ENCODE results near the gene PPP2R5C.

DNA sequence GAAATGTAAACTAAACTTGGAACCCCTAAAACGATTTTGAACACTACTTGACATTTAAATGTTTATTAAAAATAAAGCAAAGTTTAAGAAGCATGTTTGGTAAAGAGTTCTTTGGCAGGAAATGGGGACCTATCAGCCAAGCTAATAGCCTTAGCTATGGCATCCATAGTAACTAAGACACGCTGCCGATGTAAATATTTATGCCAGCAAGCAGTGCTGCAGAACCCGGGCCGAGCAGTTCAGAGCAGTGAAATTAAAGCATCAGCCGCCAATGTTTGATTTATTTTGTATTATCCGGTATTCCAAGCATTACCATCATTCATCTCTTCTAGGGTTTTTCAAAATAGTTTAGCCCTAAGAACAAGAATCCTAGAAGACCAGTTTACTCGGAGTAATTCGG is 61.6 kb downstream of the PPP2R5C start:
- TF ChIP-seq YY1 (IDR thresholded peaks at IDR 0.05; ENCODE audit: low read depth), result no peak
- TF ChIP-seq RAD21 (IDR thresholded peaks at IDR 0.05; ENCODE audit: low read depth), result no peak
- no peak for TF ChIP-seq TCF12 (IDR thresholded peaks at IDR 0.05; ENCODE audit: low read depth)
- TF ChIP-seq EP300 (IDR thresholded peaks at IDR 0.05; ENCODE audit: borderline replicate concordance), result no peak
- TF ChIP-seq, protein P1, sequence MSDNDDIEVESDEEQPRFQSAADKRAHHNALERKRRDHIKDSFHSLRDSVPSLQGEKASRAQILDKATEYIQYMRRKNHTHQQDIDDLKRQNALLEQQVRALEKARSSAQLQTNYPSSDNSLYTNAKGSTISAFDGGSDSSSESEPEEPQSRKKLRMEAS (IDR thresholded peaks at IDR 0.05), result no peak
- no peak for TF ChIP-seq CREB1 (IDR thresholded peaks at IDR 0.05; ENCODE audit: low read depth)
- no peak for TF ChIP-seq CEBPB (IDR thresholded peaks at IDR 0.05)
- TF ChIP-seq, protein P2, sequence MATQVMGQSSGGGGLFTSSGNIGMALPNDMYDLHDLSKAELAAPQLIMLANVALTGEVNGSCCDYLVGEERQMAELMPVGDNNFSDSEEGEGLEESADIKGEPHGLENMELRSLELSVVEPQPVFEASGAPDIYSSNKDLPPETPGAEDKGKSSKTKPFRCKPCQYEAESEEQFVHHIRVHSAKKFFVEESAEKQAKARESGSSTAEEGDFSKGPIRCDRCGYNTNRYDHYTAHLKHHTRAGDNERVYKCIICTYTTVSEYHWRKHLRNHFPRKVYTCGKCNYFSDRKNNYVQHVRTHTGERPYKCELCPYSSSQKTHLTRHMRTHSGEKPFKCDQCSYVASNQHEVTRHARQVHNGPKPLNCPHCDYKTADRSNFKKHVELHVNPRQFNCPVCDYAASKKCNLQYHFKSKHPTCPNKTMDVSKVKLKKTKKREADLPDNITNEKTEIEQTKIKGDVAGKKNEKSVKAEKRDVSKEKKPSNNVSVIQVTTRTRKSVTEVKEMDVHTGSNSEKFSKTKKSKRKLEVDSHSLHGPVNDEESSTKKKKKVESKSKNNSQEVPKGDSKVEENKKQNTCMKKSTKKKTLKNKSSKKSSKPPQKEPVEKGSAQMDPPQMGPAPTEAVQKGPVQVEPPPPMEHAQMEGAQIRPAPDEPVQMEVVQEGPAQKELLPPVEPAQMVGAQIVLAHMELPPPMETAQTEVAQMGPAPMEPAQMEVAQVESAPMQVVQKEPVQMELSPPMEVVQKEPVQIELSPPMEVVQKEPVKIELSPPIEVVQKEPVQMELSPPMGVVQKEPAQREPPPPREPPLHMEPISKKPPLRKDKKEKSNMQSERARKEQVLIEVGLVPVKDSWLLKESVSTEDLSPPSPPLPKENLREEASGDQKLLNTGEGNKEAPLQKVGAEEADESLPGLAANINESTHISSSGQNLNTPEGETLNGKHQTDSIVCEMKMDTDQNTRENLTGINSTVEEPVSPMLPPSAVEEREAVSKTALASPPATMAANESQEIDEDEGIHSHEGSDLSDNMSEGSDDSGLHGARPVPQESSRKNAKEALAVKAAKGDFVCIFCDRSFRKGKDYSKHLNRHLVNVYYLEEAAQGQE (IDR thresholded peaks at IDR 0.05; ENCODE audit: low read depth), result no peak
- no peak for TF ChIP-seq TAF1 (IDR thresholded peaks at IDR 0.05; ENCODE audit: low read depth)
- no peak for TF ChIP-seq TEAD4 (IDR thresholded peaks at IDR 0.05)
- TF ChIP-seq FOXM1 (IDR thresholded peaks at IDR 0.05; ENCODE audit: borderline replicate concordance, low read depth), result no peak
- no peak for TF ChIP-seq ZBTB7A (IDR thresholded peaks at IDR 0.05; ENCODE audit: low read depth)
- TF ChIP-seq, protein P3, sequence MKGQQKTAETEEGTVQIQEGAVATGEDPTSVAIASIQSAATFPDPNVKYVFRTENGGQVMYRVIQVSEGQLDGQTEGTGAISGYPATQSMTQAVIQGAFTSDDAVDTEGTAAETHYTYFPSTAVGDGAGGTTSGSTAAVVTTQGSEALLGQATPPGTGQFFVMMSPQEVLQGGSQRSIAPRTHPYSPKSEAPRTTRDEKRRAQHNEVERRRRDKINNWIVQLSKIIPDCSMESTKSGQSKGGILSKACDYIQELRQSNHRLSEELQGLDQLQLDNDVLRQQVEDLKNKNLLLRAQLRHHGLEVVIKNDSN (IDR thresholded peaks at IDR 0.05), result no peak
